Measurements from ENCODE around the gene IDI1. TPM values are rescaled to one million over a fixed set of nuclear protein-coding genes. Genes with fewer than 3 reads are reported as not detected.
"Not testable (repeated sequence)": the region's sequence is repeated elsewhere in the genome, so short reads cannot be mapped to it uniquely, and the experiment has no call there.

The IDI1 gene
- total and polyA plus RNA-seq, 10 donors: 43.9 to 136 (median 65.5) TPM

DNA sequence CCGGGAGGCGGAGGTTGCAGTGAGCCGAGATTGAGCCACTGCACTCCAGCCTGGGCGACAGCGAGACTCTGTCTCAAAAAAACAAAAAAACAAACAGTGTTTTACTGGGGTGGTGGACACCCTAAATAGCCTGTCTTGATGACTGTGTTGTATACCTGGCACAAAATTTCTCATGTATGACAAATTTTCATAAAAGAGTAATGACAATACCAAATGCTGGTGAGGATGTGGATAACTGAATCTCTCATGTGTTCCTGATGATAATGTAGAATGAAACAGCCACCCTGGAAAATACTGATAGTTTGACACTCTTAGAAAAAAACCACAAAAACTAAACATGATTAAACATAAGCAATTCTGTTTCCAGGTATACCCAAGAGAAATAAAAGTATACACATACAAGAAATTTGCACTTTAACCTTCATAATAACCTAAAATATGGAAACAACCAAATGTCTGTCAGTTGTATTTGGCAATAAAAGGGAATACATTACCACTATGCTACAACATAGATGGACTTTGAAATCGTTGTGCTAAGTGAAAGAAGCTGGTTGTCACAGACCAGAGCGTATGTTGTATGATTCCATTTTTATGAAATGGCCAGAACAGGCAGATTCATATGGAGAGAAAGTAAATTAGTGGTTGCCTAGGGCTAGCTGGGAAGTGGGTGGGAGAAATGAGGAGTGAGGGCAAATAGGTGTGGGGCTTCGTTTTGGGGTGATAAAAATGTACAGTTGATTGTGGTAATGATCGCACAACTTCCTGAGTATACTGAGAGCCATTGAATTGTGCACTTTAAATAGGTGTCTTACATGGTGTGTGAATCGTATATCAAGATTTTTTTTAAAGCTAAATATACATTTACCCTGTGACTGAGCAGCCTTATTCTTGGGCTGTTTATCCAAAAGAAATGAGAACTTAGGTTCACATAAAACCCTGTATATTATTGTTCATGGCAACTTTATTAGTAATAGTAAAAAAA, 19.8 kb upstream of the IDI1 start:
- intact Hi-C loops (cut with DNase I; ENCODE audit: low total_unique reads): no loop called here
- no peak for TF ChIP-seq POLR2A (IDR thresholded peaks at IDR 0.05)
- TF ChIP-seq POLR2AphosphoS5 (IDR thresholded peaks at IDR 0.05): no peak
- TF ChIP-seq CTCF (IDR thresholded peaks at IDR 0.05 in 8 of 11, conservative IDR thresholded peaks at IDR 0.05 in 3 of 11): no peak
- Histone ChIP-seq H3K36me3 (peaks cover 0 to 29% (median 18%) of the 10 kb centered on the region in 6 donors), H3K4me1 (peaks cover 5 to 72% (median 21%) of the 10 kb centered on the region in 6 donors), H3K4me3 (no peak overlapping the region), H3K27ac (peak overlapping the region in 3 of 8 donors; percentile 66 to 68 (median 67)), H3K27me3 (replicated peaks in 1 of 7) (no peaks in the 10 kb centered on the region), H3K9me3 (no peaks in the 10 kb centered on the region)
- 67 to 85% (median 76%) methylated on average over 10 of the region's 10 CpGs for whole genome bisulfite sequencing, 5 donors
- DNase-seq: no peak

GRCh38 chr10:1066734-1067133, 17.8 kb upstream of the IDI1 start:
- intact Hi-C loops (cut with DNase I; ENCODE audit: low total_unique reads); H3K4me3 ChIP-seq: not testable (repeated sequence)
- 91 to 97% (median 93%) methylated on average over 8 of the region's 8 CpGs for WGBS, 5 donors

DNA sequence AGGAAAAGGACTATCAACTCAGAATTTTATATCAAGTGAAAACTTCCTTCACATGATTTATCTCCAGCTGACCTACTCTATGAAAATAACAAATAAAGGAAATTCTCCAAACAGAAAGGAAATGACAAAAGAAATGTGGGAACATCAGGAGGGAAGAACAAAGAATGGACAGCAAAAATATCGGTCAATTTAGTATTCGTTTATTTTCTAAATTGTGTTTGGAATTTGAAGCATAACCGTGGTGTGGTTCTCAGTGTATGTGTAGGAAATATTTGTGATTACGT, 16.0 kb upstream of the IDI1 start:
- WGBS, 5 donors: 65 to 86% (median 75%) methylated on average over 4 of the region's 4 CpGs
- peaks cover 24 to 93% (median 56%) of the 10 kb centered on the region in 6 donors for H3K4me1 ChIP-seq
- H3K4me3 ChIP-seq: no peak overlapping the region
- peaks cover 0 to 20% (median 0%) of the 10 kb centered on the region in 6 donors for H3K36me3 ChIP-seq
- no peaks in the 10 kb centered on the region for H3K27me3 ChIP-seq (replicated peaks in 1 of 7)
- no peaks in the 10 kb centered on the region for H3K9me3 ChIP-seq
- DNase-seq: no peak
- intact Hi-C loops (cut with DNase I; ENCODE audit: low total_unique reads): no loop called here
- peak overlapping the region in 7 of 8 donors; percentile 43 to 100 (median 70) for H3K27ac ChIP-seq
- no peak for TF ChIP-seq CTCF (IDR thresholded peaks at IDR 0.05 in 8 of 11, conservative IDR thresholded peaks at IDR 0.05 in 3 of 11)
- no peak for TF ChIP-seq POLR2A (IDR thresholded peaks at IDR 0.05)
- no peak for TF ChIP-seq POLR2AphosphoS5 (IDR thresholded peaks at IDR 0.05)

More at GRCh38 chr10:1066734-1067133, 17.8 kb upstream of the IDI1 start:
- H3K27me3 ChIP-seq (replicated peaks in 1 of 7); DNase-seq; H3K9me3 ChIP-seq: not testable (repeated sequence)
- peaks cover 0 to 18% (median 0%) of the 10 kb centered on the region in 6 donors for H3K36me3 ChIP-seq
- peaks cover 18 to 88% (median 40%) of the 10 kb centered on the region in 6 donors for H3K4me1 ChIP-seq
- peak overlapping the region in 1 of 8 donors; percentile 1 for H3K27ac ChIP-seq

GRCh38 chr10:1063232-1063865, 14.4 kb upstream of the IDI1 start:
- intact Hi-C loops (cut with DNase I; ENCODE audit: low total_unique reads): no loop called here
- Histone ChIP-seq H3K36me3 (peaks cover 0 to 34% (median 4%) of the 10 kb centered on the region in 6 donors), H3K4me1 (peaks cover 31 to 93% (median 65%) of the 10 kb centered on the region in 6 donors), H3K27me3 (replicated peaks in 1 of 7) (no peaks in the 10 kb centered on the region), H3K4me3 (peak overlapping the region in 1 of 8 donors; percentile 38), H3K9me3 (no peaks in the 10 kb centered on the region), H3K27ac (peak overlapping the region; percentile 8 to 100 (median 68))
- DNase-seq: no peak
- TF ChIP-seq CTCF (IDR thresholded peaks at IDR 0.05 in 8 of 11, conservative IDR thresholded peaks at IDR 0.05 in 3 of 11): no peak
- peak in 1 of 3 donors; percentile 10 for TF ChIP-seq POLR2AphosphoS5 (IDR thresholded peaks at IDR 0.05)
- WGBS, 5 donors: 37 to 66% (median 47%) methylated on average over 5 to 7 of the region's 7 CpGs
